Measurements from ENCODE around the gene TBXAS1. TPM values are rescaled to one million over a fixed set of nuclear protein-coding genes. Genes with fewer than 3 reads are reported as not detected.

TBXAS1 gene
- total RNA-seq, 2 experiments from 2014 or later: 0.86 TPM; not detected in 1

DNA sequence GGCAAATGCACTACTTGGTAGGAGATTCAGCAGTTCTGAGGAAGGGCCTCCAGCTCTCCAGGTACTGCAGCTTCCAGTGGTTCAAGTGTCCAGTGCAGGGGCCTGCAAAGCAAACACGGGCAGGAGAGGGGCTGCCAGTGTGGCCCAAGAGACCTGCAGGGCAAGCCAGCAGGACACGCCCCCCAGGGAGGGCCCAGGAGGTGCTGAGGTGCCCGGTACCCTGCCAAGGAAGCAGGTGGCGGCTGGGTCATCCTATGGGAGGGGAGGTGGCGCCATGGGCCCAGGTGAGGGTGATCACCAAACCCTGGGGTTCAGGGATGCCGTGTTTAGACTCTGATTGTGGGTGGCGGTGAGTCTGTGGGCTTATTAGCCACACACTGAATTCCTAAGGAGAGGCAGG is 188.0 kb downstream of the TBXAS1 start:
- no peaks in the 10 kb centered on the region for H3K4me1 ChIP-seq (ENCODE audit: insufficient read depth, low read length, poor library complexity, severe bottlenecking)
- intact Hi-C loops (cut with micrococcal nuclease; ENCODE audit: unreplicated experiment): no loop called here
- no peak overlapping the region for H3K4me3 ChIP-seq (ENCODE audit: low read depth, low read length, poor library complexity, severe bottlenecking)
- no peaks in the 10 kb centered on the region for H3K36me3 ChIP-seq (ENCODE audit: insufficient read depth, low read length)
- POLR2A ChIA-PET: no interaction called here
- no peak for DNase-seq (ENCODE audit: low spot score)
- no peak for TF ChIP-seq CTCF (conservative IDR thresholded peaks at IDR 0.05; ENCODE audit: low read length)
- TF ChIP-seq EZH2phosphoT487 (IDR thresholded peaks at IDR 0.05; ENCODE audit: borderline replicate concordance, low read depth, low read length): no peak
- no peaks in the 10 kb centered on the region for H3K9me3 ChIP-seq (ENCODE audit: low read length)
- H3K4me2 ChIP-seq (ENCODE audit: low read length): no peak overlapping the region
- no peaks in the 10 kb centered on the region for H3K79me2 ChIP-seq (ENCODE audit: insufficient read depth, low read depth, low read length)
- H4K20me1 ChIP-seq (ENCODE audit: insufficient read depth, low read length): no peaks in the 10 kb centered on the region
- CTCF ChIA-PET (ENCODE audit: unreplicated experiment): no interaction called here
- no peaks in the 10 kb centered on the region for H3K9me2 ChIP-seq (ENCODE audit: insufficient read depth, low read length)
- H2AFZ ChIP-seq (ENCODE audit: low read length): no peak overlapping the region
- no TSS peak for BruUV-seq (replicated peaks)
- H3K27ac ChIP-seq (ENCODE audit: low read depth, low read length, poor library complexity, severe bottlenecking): no peak overlapping the region

GRCh38 chr7:140017543-140017942 is 188.5 kb downstream of the TBXAS1 start:
- Histone ChIP-seq H3K79me2 (ENCODE audit: insufficient read depth, low read depth, low read length) (no peaks in the 10 kb centered on the region), H3K4me3 (ENCODE audit: low read depth, low read length, poor library complexity, severe bottlenecking) (no peak overlapping the region), H3K9me2 (ENCODE audit: insufficient read depth, low read length) (no peaks in the 10 kb centered on the region), H3K9me3 (ENCODE audit: low read length) (no peaks in the 10 kb centered on the region), H4K20me1 (ENCODE audit: insufficient read depth, low read length) (no peaks in the 10 kb centered on the region), H3K27ac (ENCODE audit: low read depth, low read length, poor library complexity, severe bottlenecking) (no peak overlapping the region), H3K4me2 (ENCODE audit: low read length) (no peak overlapping the region), H2AFZ (ENCODE audit: low read length) (no peak overlapping the region), H3K36me3 (ENCODE audit: insufficient read depth, low read length) (no peaks in the 10 kb centered on the region), H3K4me1 (ENCODE audit: insufficient read depth, low read length, poor library complexity, severe bottlenecking) (no peaks in the 10 kb centered on the region)
- DNase-seq (ENCODE audit: low spot score): no peak
- intact Hi-C loops (cut with micrococcal nuclease; ENCODE audit: unreplicated experiment): no loop called here
- ChIA-PET POLR2A (interaction anchor here (0.6 kb wide), 2 partner anchors 117 to 461 kb away, joined by 3 to 4 read pairs; no protein-coding TSS in a partner anchor), CTCF (ENCODE audit: unreplicated experiment) (no interaction called here)
- no peak for TF ChIP-seq EZH2phosphoT487 (IDR thresholded peaks at IDR 0.05; ENCODE audit: borderline replicate concordance, low read depth, low read length)
- no peak for TF ChIP-seq CTCF (conservative IDR thresholded peaks at IDR 0.05; ENCODE audit: low read length)
- no TSS peak for BruUV-seq (replicated peaks)

DNA sequence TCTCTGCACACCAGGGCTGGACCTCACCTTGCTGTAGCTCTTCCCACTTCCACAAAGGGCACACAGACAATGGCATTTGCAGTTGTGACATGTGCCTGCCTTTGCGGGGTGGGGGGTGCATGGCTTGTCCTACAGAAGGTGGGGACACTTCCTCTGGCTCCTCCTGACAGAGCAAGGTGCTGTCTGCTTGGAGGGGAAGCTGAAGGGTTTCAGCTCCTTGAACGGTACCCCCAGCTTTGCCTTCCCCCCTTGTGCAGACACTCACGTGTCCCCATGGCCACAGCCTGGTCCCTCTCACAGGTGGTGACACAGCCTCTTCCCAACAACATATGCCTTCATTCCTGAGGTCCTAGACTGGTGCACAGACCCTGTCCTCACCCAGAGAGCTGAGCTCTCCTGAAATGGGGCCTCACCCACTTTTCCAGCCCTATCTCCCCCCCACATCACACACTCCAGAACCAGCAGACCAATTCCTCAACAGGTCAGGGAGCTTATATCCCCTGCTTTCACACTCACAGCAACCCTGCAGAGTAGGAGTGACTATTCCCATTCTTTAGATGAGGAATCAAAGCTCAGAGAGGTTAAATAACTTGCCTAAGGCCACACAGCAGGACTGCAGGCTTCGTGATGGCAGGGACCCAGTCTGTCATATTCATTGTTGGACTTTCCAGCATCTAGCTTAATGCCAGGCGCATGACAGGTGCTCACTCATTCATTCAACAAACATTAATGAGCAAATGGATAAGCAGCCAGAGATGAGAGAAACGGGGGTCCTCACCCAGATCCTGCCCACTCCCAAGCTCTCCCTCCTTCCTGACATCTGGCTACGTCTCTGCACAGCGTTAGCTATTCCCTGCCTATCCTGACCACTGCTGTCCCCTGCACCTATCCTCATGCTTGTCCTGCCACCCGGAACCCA is 189.3 kb downstream of the TBXAS1 start:
- ChIA-PET CTCF (ENCODE audit: unreplicated experiment) (no interaction called here), POLR2A (interaction anchor here (0.6 kb wide), 2 partner anchors 10 to 461 kb away, joined by 3 to 4 read pairs; no protein-coding TSS in a partner anchor)
- H2AFZ ChIP-seq (ENCODE audit: low read length): no peak overlapping the region
- no peak overlapping the region for H3K4me3 ChIP-seq (ENCODE audit: low read depth, low read length, poor library complexity, severe bottlenecking)
- no peaks in the 10 kb centered on the region for H3K4me1 ChIP-seq (ENCODE audit: insufficient read depth, low read length, poor library complexity, severe bottlenecking)
- intact Hi-C loops (cut with micrococcal nuclease; ENCODE audit: unreplicated experiment): no loop called here
- no peak overlapping the region for H3K27ac ChIP-seq (ENCODE audit: low read depth, low read length, poor library complexity, severe bottlenecking)
- no peak for DNase-seq (ENCODE audit: low spot score)
- no TSS peak for BruUV-seq (replicated peaks)
- no peaks in the 10 kb centered on the region for H3K9me2 ChIP-seq (ENCODE audit: insufficient read depth, low read length)
- no peaks in the 10 kb centered on the region for H3K36me3 ChIP-seq (ENCODE audit: insufficient read depth, low read length)
- H4K20me1 ChIP-seq (ENCODE audit: insufficient read depth, low read length): no peaks in the 10 kb centered on the region
- TF ChIP-seq EZH2phosphoT487 (IDR thresholded peaks at IDR 0.05; ENCODE audit: borderline replicate concordance, low read depth, low read length) (no peak), CTCF (conservative IDR thresholded peaks at IDR 0.05; ENCODE audit: low read length) (no peak)
- no peak overlapping the region for H3K4me2 ChIP-seq (ENCODE audit: low read length)
- H3K9me3 ChIP-seq (ENCODE audit: low read length): no peaks in the 10 kb centered on the region
- H3K79me2 ChIP-seq (ENCODE audit: insufficient read depth, low read depth, low read length): no peaks in the 10 kb centered on the region
